ENCODE results near the gene SESTD1.

- TF ChIP-seq, protein P1, sequence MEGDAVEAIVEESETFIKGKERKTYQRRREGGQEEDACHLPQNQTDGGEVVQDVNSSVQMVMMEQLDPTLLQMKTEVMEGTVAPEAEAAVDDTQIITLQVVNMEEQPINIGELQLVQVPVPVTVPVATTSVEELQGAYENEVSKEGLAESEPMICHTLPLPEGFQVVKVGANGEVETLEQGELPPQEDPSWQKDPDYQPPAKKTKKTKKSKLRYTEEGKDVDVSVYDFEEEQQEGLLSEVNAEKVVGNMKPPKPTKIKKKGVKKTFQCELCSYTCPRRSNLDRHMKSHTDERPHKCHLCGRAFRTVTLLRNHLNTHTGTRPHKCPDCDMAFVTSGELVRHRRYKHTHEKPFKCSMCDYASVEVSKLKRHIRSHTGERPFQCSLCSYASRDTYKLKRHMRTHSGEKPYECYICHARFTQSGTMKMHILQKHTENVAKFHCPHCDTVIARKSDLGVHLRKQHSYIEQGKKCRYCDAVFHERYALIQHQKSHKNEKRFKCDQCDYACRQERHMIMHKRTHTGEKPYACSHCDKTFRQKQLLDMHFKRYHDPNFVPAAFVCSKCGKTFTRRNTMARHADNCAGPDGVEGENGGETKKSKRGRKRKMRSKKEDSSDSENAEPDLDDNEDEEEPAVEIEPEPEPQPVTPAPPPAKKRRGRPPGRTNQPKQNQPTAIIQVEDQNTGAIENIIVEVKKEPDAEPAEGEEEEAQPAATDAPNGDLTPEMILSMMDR (IDR thresholded peaks at IDR 0.05) = no peak
- TF ChIP-seq RAD21 (conservative IDR thresholded peaks at IDR 0.05 in 1 of 2, IDR thresholded peaks at IDR 0.05 in 1 of 2) (no peak), FOSL2 (IDR thresholded peaks at IDR 0.05) (no peak), FOSL2 (CRISPR knock-in tag; IDR thresholded peaks at IDR 0.05) (no peak), CEBPB (IDR thresholded peaks at IDR 0.05) (peak; percentile 16 to 29; a peak in 2 of 4 replicates), POLR2A (IDR thresholded peaks at IDR 0.05; ENCODE audit: low read length) (no peak), CHD2 (IDR thresholded peaks at IDR 0.05; ENCODE audit: low read length, partially characterized antibody) (no peak), EP300 (IDR thresholded peaks at IDR 0.05) (no peak)
- TF ChIP-seq, protein P2, sequence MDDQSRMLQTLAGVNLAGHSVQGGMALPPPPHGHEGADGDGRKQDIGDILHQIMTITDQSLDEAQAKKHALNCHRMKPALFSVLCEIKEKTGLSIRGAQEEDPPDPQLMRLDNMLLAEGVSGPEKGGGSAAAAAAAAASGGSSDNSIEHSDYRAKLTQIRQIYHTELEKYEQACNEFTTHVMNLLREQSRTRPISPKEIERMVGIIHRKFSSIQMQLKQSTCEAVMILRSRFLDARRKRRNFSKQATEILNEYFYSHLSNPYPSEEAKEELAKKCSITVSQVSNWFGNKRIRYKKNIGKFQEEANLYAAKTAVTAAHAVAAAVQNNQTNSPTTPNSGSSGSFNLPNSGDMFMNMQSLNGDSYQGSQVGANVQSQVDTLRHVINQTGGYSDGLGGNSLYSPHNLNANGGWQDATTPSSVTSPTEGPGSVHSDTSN (IDR thresholded peaks at IDR 0.05) = no peak
Measured at GRCh38 chr2:179265082-179265510, 464 bp upstream of the SESTD1 start.
